ENCODE results near the gene EREG.

DNA sequence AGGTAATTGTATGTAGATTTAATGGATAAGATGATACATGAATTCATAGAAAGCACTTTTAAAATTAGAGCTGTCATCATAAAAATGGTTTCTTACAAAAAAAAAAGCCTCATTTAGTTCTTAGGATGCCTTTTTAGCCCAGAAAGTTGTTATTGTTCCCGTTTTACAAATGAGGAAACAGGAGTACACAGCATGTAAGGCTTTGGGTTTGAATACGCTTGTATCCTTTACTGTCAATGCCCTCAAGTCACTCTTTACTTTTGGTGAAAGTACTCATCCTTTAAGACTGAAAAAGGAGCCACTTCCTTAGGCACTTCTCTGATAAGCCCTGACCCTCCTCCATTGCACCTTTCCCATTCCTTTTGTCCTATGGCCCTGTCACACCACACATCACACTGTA lies 4.9 kb downstream of the EREG start:
- TF ChIP-seq, protein P1, sequence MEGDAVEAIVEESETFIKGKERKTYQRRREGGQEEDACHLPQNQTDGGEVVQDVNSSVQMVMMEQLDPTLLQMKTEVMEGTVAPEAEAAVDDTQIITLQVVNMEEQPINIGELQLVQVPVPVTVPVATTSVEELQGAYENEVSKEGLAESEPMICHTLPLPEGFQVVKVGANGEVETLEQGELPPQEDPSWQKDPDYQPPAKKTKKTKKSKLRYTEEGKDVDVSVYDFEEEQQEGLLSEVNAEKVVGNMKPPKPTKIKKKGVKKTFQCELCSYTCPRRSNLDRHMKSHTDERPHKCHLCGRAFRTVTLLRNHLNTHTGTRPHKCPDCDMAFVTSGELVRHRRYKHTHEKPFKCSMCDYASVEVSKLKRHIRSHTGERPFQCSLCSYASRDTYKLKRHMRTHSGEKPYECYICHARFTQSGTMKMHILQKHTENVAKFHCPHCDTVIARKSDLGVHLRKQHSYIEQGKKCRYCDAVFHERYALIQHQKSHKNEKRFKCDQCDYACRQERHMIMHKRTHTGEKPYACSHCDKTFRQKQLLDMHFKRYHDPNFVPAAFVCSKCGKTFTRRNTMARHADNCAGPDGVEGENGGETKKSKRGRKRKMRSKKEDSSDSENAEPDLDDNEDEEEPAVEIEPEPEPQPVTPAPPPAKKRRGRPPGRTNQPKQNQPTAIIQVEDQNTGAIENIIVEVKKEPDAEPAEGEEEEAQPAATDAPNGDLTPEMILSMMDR (IDR thresholded peaks at IDR 0.05; ENCODE audit: low read depth, low read length), result no peak
- TF ChIP-seq EZH2phosphoT487 (IDR thresholded peaks at IDR 0.05; ENCODE audit: low read depth), result no peak
